ENCODE data around the gene PHACTR1. TPM values are rescaled to one million over a fixed set of nuclear protein-coding genes. Genes with fewer than 3 reads are reported as not detected.

Gene PHACTR1
- total and polyA plus RNA-seq, 2 of the 4 experiments (the other 2 are of a cell fraction), result not detected

- no peaks in the 10 kb centered on the region for H4K20me1 ChIP-seq (ENCODE audit: insufficient read depth, low read length)
- H2AK9ac ChIP-seq (replicated peaks; ENCODE audit: low read depth, low read length, poor library complexity), result no peak overlapping the region
- H3K27ac ChIP-seq (ENCODE audit: insufficient read depth, low read length), result no peak overlapping the region
- no peak overlapping the region for H3K14ac ChIP-seq (replicated peaks; ENCODE audit: low read depth, low read length)
- intact Hi-C loops (cut with micrococcal nuclease) (no loop called here), dilution Hi-C loops (cut with HindIII; ENCODE audit: low sequenced_read_pairs, unreplicated experiment) (no loop called here), in situ Hi-C loops (cut with MboI; ENCODE audit: low sequenced_read_pairs) (no loop called here)
- no peak overlapping the region for H3K23ac ChIP-seq (ENCODE audit: low read depth, low read length)
- ChIA-PET CTCF (no interaction called here), POLR2A (ENCODE audit: unreplicated experiment) (no interaction called here)
- H3K9ac ChIP-seq (ENCODE audit: low read depth, low read length), result no peak overlapping the region
- no peak overlapping the region for H2AFZ ChIP-seq (replicated peaks; ENCODE audit: low read length, poor library complexity)
- no peaks in the 10 kb centered on the region for H3K79me1 ChIP-seq (ENCODE audit: low read depth in 1 of 2, low read length in 2 of 2)
- H3K9me3 ChIP-seq (ENCODE audit: control insufficient read depth, insufficient read depth, low read length), result no peaks in the 10 kb centered on the region
- no peak overlapping the region for H3K18ac ChIP-seq (ENCODE audit: low read depth, low read length)
- ATAC-seq (ENCODE audit: low read depth) (no peak), DNase-seq (no peak)
- no peak overlapping the region for H4K91ac ChIP-seq (ENCODE audit: insufficient read depth, low read depth, low read length)
- no peaks in the 10 kb centered on the region for H3K9me1 ChIP-seq (ENCODE audit: insufficient read depth, low read length)
- 0% methylated on average over 2 of the region's 10 CpGs; no CpG with 5 or more reads in 1 of the 2 experiments for WGBS, 2 experiments (ENCODE audit: extremely low coverage in 2 of 2, insufficient read length in 1 of 2)
- H3K4me3 ChIP-seq (ENCODE audit: insufficient read depth, low read depth, low read length), result no peak overlapping the region
- H2BK5ac ChIP-seq (ENCODE audit: low read depth, low read length, poor library complexity, severe bottlenecking), result no peak overlapping the region
- H2BK120ac ChIP-seq (ENCODE audit: low read depth, low read length), result no peak overlapping the region
- H3K4ac ChIP-seq (ENCODE audit: low read depth, low read length), result no peak overlapping the region
- H3K56ac ChIP-seq (ENCODE audit: extremely low read depth, insufficient read depth, low read length), result no peak overlapping the region
- H4K8ac ChIP-seq (ENCODE audit: low read depth in 2 of 2, low read length in 2 of 2), result no peak overlapping the region
- no peak overlapping the region for H2BK15ac ChIP-seq (ENCODE audit: low read depth, low read length)
- H3K36me3 ChIP-seq (ENCODE audit: control insufficient read depth, insufficient read depth, low read length), result no peaks in the 10 kb centered on the region
- no peaks in the 10 kb centered on the region for H3K27me3 ChIP-seq (ENCODE audit: control insufficient read depth, insufficient read depth, low read length)
- no peak for TF ChIP-seq RAD21 (IDR thresholded peaks at IDR 0.05; ENCODE audit: low read length)
- no TSS peak for BruUV-seq (replicated peaks)
- no peak overlapping the region for H3K4me2 ChIP-seq (ENCODE audit: low read depth, low read length)
- no peaks in the 10 kb centered on the region for H3K4me1 ChIP-seq (ENCODE audit: control insufficient read depth, insufficient read depth, low read length)
- H2BK20ac ChIP-seq (ENCODE audit: low read depth, low read length), result no peak overlapping the region
- no peak overlapping the region for H4K5ac ChIP-seq (ENCODE audit: low read depth, low read length)
- no peak overlapping the region for H2AK5ac ChIP-seq (ENCODE audit: low read depth, low read length)
Measured at GRCh38 chr6:13135152-13135551, 418.6 kb downstream of the PHACTR1 start.
